MG63 (cell line): ENCODE results near the gene NUAK1. TPM values are rescaled to one million over a fixed set of nuclear protein-coding genes. Genes with fewer than 3 reads are reported as not detected.

Experiments
- DNase-seq: peaks from one replicate; pipeline ENCODE4 v3.0.0-alpha.2; 2020
- H3K27me3 ChIP-seq: fragments of 250-450 bp; sonication (Bioruptor Pico); 2 replicates; pipeline ENCODE4 v1.5.1; 2020; ENCODE audit warnings: mild to moderate bottlenecking, moderate library complexity
- H3K36me3 ChIP-seq: fragments of 250-450 bp; sonication (Bioruptor Pico); 2 replicates; pipeline ENCODE4 v1.5.1; 2020; ENCODE audit warnings: mild to moderate bottlenecking, moderate library complexity
- H3K4me3 ChIP-seq: fragments of 250-450 bp; sonication (Bioruptor Pico); 2 replicates; pipeline ENCODE4 v1.5.1; 2020; ENCODE audit warnings: mild to moderate bottlenecking, moderate library complexity
- H3K9me3 ChIP-seq: fragments of 250-450 bp; sonication (Bioruptor Pico); 2 replicates; pipeline ENCODE4 v1.5.1; 2020; ENCODE audit warnings: mild to moderate bottlenecking, moderate library complexity
- total RNA-seq: library from RNA; depleted of rRNA; stranded (reverse); fragments of >200 nt; shearing (Covaris generic); gene quantifications from 2 replicates; pipeline ENCODE4 v1.2.3, GENCODE V29; 2014; ENCODE audit warnings: low replicate concordance

Gene NUAK1
- total RNA-seq, 1 experiment from 2014 or later = 4.9 TPM

- no peaks in the 10 kb centered on the region for H3K27me3 ChIP-seq
- no peaks in the 10 kb centered on the region for H3K36me3 ChIP-seq
- H3K4me3 ChIP-seq = no peak overlapping the region
- no peak for DNase-seq
- H3K9me3 ChIP-seq = no peaks in the 10 kb centered on the region
Measured at GRCh38 chr12:106123551-106124081, 15.1 kb downstream of the NUAK1 start.

GRCh38 chr12:106123110-106123509, 15.6 kb downstream of the NUAK1 start:
- no peaks in the 10 kb centered on the region for H3K27me3 ChIP-seq
- no peaks in the 10 kb centered on the region for H3K9me3 ChIP-seq
- H3K4me3 ChIP-seq = no peak overlapping the region
- DNase-seq = no peak
- H3K36me3 ChIP-seq = no peaks in the 10 kb centered on the region

GRCh38 chr12:106122004-106122403, 16.8 kb downstream of the NUAK1 start:
- no peaks in the 10 kb centered on the region for H3K9me3 ChIP-seq
- H3K36me3 ChIP-seq = no peaks in the 10 kb centered on the region
- no peak overlapping the region for H3K4me3 ChIP-seq
- DNase-seq = no peak
- no peaks in the 10 kb centered on the region for H3K27me3 ChIP-seq

GRCh38 chr12:106120519-106121105, 18.1 kb downstream of the NUAK1 start:
- no peaks in the 10 kb centered on the region for H3K9me3 ChIP-seq
- no peaks in the 10 kb centered on the region for H3K36me3 ChIP-seq
- H3K4me3 ChIP-seq = no peak overlapping the region
- no peak for DNase-seq
- no peaks in the 10 kb centered on the region for H3K27me3 ChIP-seq

- no peak overlapping the region for H3K4me3 ChIP-seq
- no peaks in the 10 kb centered on the region for H3K9me3 ChIP-seq
- DNase-seq = no peak
- no peaks in the 10 kb centered on the region for H3K36me3 ChIP-seq
- no peaks in the 10 kb centered on the region for H3K27me3 ChIP-seq
Measured at GRCh38 chr12:106119301-106119700, 19.5 kb downstream of the NUAK1 start.

- no peaks in the 10 kb centered on the region for H3K9me3 ChIP-seq
- no peaks in the 10 kb centered on the region for H3K36me3 ChIP-seq
- H3K27me3 ChIP-seq = no peaks in the 10 kb centered on the region
- no peak overlapping the region for H3K4me3 ChIP-seq
- no peak for DNase-seq
Measured at GRCh38 chr12:106118381-106119130, 20.2 kb downstream of the NUAK1 start.

- Histone ChIP-seq H3K27me3 (no peaks in the 10 kb centered on the region), H3K36me3 (no peaks in the 10 kb centered on the region), H3K4me3 (no peak overlapping the region), H3K9me3 (no peaks in the 10 kb centered on the region)
- DNase-seq = no peak
Measured at GRCh38 chr12:106115440-106115839, 23.3 kb downstream of the NUAK1 start.

GRCh38 chr12:106114447-106115068, 24.2 kb downstream of the NUAK1 start:
- Histone ChIP-seq H3K27me3 (no peaks in the 10 kb centered on the region), H3K4me3 (no peak overlapping the region), H3K36me3 (no peaks in the 10 kb centered on the region), H3K9me3 (no peaks in the 10 kb centered on the region)
- no peak for DNase-seq

GRCh38 chr12:106113824-106114446, 24.8 kb downstream of the NUAK1 start:
- H3K27me3 ChIP-seq = no peaks in the 10 kb centered on the region
- no peaks in the 10 kb centered on the region for H3K9me3 ChIP-seq
- peak; percentile 57 for DNase-seq
- no peaks in the 10 kb centered on the region for H3K36me3 ChIP-seq
- no peak overlapping the region for H3K4me3 ChIP-seq

- Histone ChIP-seq H3K27me3 (no peaks in the 10 kb centered on the region), H3K4me3 (no peak overlapping the region), H3K9me3 (no peaks in the 10 kb centered on the region), H3K36me3 (no peaks in the 10 kb centered on the region)
- DNase-seq = no peak
Measured at GRCh38 chr12:106113446-106113823, 25.3 kb downstream of the NUAK1 start.

GRCh38 chr12:106113042-106113441, 25.7 kb downstream of the NUAK1 start:
- Histone ChIP-seq H3K9me3 (no peaks in the 10 kb centered on the region), H3K36me3 (no peaks in the 10 kb centered on the region), H3K27me3 (no peaks in the 10 kb centered on the region), H3K4me3 (no peak overlapping the region)
- peak; percentile 33 for DNase-seq

GRCh38 chr12:106112145-106112821, 26.5 kb downstream of the NUAK1 start:
- Histone ChIP-seq H3K4me3 (no peak overlapping the region), H3K27me3 (no peaks in the 10 kb centered on the region), H3K36me3 (no peaks in the 10 kb centered on the region), H3K9me3 (no peaks in the 10 kb centered on the region)
- DNase-seq = peak; percentile 45

- no peak for DNase-seq
- no peaks in the 10 kb centered on the region for H3K9me3 ChIP-seq
- no peaks in the 10 kb centered on the region for H3K36me3 ChIP-seq
- no peak overlapping the region for H3K4me3 ChIP-seq
- no peaks in the 10 kb centered on the region for H3K27me3 ChIP-seq
Measured at GRCh38 chr12:106110626-106111300, 28.0 kb downstream of the NUAK1 start.

GRCh38 chr12:106109168-106109910, 29.4 kb downstream of the NUAK1 start:
- Histone ChIP-seq H3K9me3 (no peaks in the 10 kb centered on the region), H3K36me3 (no peaks in the 10 kb centered on the region), H3K4me3 (no peak overlapping the region), H3K27me3 (no peaks in the 10 kb centered on the region)
- no peak for DNase-seq

GRCh38 chr12:106108185-106108835, 30.4 kb downstream of the NUAK1 start:
- no peak for DNase-seq
- Histone ChIP-seq H3K9me3 (no peaks in the 10 kb centered on the region), H3K36me3 (no peaks in the 10 kb centered on the region), H3K4me3 (no peak overlapping the region), H3K27me3 (no peaks in the 10 kb centered on the region)
